Stimulated activated CD8-positive, alpha-beta memory T cell treated with anti-CD3 and anti-CD28 coated beads, Interleukin-4, amount 100 ng/mL, for 48 hours (primary cell): Measurements from ENCODE around the gene NEK1.
"Not testable (repeated sequence)": the region's sequence is repeated elsewhere in the genome, so short reads cannot be mapped to it uniquely, and the experiment has no call there.

ENCODE experiments used
- DNase-seq: peaks from one replicate; pipeline ENCODE4 v3.0.0-alpha.2; 2020

NEK1 gene

GRCh38 chr4:169627307-169627706 lies 14.9 kb upstream of the NEK1 start:
- DNase-seq, result no peak

- DNase-seq, result no peak
Measured at GRCh38 chr4:169626331-169627282, 14.2 kb upstream of the NEK1 start.

- no peak for DNase-seq
Measured at GRCh38 chr4:169625886-169626285, 13.5 kb upstream of the NEK1 start.

GRCh38 chr4:169624012-169624411 lies 11.6 kb upstream of the NEK1 start:
- DNase-seq, result not testable (repeated sequence)

GRCh38 chr4:169622566-169622965 lies 10.2 kb upstream of the NEK1 start:
- DNase-seq, result no peak

- no peak for DNase-seq
Measured at GRCh38 chr4:169621731-169622492, 9.5 kb upstream of the NEK1 start.

- DNase-seq, result peak; percentile 43
Measured at GRCh38 chr4:169620880-169621248, 8.5 kb upstream of the NEK1 start.

- DNase-seq, result peak; percentile 96
Measured at GRCh38 chr4:169619958-169620879, 7.8 kb upstream of the NEK1 start, which contains the start of gene CLCN3. Gene CLCN3 (plus strand): TSS chr4:169620578. CDS start chr4:169635929, 15,351 bp downstream.

GRCh38 chr4:169619518-169619957 lies 7.2 kb upstream of the NEK1 start:
- peak; percentile 61 for DNase-seq

GRCh38 chr4:169618986-169619385 lies 6.6 kb upstream of the NEK1 start:
- DNase-seq, result no peak

- no peak for DNase-seq
Measured at GRCh38 chr4:169618286-169618685, 5.9 kb upstream of the NEK1 start.

GRCh38 chr4:169617306-169617705 lies 4.9 kb upstream of the NEK1 start:
- no peak for DNase-seq

GRCh38 chr4:169616846-169617245 lies 4.5 kb upstream of the NEK1 start:
- no peak for DNase-seq

GRCh38 chr4:169615467-169616106 lies 3.2 kb upstream of the NEK1 start:
- no peak for DNase-seq

GRCh38 chr4:169612871-169613859 lies 782 bp upstream of the NEK1 start:
- DNase-seq, result peak; percentile 74

GRCh38 chr4:169611157-169611556 lies 1.2 kb downstream of the NEK1 start:
- no peak for DNase-seq

GRCh38 chr4:169604903-169605331 lies 7.5 kb downstream of the NEK1 start:
- no peak for DNase-seq

GRCh38 chr4:169604131-169604900 lies 8.1 kb downstream of the NEK1 start:
- DNase-seq, result no peak

- no peak for DNase-seq
Measured at GRCh38 chr4:169603312-169603711, 9.1 kb downstream of the NEK1 start.
